DMS114 treated with DMSO at 0.1 percent for 48 hours (cell line): Measurements from ENCODE around the gene IQCF5.
"Not testable (repeated sequence)": the region's sequence is repeated elsewhere in the genome, so short reads cannot be mapped to it uniquely, and the experiment has no call there.

ENCODE experiments used
- DNase-seq: peaks from one replicate; lab custom pipeline; 2025; ENCODE audit not compliant: unreplicated experiment; lab: John Stamatoyannopoulos, UW

Gene IQCF5

DNA sequence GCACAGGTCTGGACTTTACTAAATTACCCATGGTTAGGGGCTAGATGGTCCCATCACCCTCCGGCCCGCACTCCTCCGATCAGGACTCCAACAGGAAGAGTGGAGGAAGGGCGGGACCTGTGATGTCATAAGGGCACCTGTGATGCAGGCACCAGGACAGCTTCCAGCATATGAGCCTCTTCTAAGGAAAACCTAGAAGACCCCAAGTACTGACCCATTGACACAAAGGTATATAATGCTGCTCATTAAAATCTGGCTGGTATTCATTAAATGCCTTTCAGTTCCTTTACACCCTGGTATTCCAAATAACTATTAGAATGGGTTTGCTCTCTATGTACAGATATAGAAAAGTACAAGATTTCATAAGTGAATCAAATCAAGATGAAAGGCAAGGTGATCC, at the start of gene IQCF5:
Gene IQCF5, minus strand, starts transcription at position 101 of the 400 bp plus-strand sequence. Its CDS starts 70 bp downstream, at position 31.
- no peak for DNase-seq

DNA sequence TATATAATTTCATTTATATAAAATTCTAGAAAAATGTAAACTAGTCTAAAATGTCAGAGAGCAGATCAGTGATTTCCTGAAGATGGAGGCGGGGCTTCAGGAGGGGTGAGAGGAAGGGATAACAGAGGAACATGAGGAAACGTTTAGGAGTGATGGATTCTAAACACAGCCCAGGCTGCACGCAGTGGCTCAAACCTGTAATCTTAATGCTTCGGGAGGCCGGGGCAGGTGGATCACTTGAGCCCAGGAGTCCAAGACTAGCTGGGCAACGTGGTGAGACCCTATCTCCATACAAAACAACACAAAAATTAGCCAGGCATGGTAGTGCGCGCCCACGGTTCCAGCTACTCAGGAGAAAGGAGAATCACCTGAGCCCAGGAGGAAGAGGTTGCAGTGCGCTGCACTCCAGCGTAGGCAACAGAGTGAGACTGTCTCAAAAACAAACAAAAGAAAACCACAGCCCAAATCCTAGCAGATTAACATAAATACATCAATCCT, 45.7 kb upstream of the IQCF5 start:
- no peak for DNase-seq

DNA sequence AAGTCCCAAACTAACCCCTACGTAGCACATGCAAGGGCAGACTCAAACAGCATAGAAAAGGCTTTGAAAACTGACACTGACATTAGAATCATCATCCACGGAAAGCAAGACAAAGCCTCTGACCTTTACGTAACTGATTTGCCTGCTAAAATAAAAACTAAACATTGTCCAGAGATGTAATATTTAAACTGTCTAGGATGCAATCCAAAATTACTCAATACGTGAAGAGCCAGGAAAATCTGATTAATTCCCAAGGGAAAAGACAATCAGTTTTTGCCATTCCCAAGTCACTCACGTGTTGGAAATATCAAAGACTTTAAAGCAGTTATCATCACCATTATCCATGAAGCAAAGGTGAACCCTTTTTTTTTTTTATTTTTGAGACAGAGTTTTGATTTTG, 41.0 kb upstream of the IQCF5 start:
- DNase-seq, result no peak

DNA sequence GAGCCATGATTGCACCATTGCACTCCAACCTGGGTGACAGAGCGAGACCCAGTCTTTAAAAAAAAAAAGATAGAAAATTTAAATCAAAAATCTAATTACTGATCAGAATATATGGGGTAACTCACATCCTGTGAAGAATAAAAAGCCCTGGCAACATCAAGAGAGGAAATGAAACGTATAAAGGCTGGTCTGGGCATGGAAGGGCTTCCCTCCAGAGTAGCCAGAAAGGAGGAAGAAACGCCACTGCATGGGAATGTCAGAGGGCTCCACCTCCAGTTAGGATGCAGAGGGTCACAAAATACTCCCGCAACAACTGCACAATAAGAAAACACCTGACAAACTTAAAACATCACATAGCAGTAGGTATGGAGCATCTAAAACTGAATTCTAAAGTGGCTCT, 32.6 kb upstream of the IQCF5 start:
- DNase-seq, result no peak

DNA sequence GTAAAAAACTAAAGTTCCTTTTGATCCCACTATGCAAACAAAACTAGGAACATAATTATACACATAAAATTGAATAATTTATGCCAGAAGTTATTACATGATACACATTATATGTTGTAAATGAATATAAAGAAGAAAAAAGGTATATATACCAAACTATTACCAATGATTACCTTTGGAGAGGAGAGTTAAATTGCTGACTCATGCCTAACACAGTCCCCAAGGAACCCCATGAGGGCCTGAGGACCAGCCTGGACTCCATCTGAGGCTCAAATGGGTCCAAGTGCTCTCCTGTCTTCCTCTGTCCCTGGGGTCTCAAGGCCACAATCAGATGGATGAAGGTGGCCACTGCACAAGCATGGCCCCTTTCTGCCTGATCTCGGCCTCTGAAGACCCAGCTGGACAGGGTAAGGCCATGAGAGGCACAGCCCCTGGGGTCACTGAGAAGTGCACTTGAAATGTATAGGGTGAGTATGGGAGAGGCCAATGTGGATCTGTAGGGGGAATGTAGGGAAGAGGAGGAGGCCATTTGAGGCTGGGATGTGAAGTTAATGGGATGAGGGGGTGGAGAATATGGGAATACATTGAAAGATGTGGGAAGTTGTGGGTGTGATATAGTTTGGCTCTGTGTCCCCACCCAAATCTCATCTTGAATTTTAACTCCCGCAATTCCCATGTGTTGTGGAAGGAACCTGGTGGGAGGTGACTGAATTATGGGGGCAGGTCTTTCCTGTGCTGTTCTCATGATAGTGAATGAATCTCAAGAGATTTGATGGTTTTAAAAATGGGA, 28.8 kb upstream of the IQCF5 start:
- no peak for DNase-seq

DNA sequence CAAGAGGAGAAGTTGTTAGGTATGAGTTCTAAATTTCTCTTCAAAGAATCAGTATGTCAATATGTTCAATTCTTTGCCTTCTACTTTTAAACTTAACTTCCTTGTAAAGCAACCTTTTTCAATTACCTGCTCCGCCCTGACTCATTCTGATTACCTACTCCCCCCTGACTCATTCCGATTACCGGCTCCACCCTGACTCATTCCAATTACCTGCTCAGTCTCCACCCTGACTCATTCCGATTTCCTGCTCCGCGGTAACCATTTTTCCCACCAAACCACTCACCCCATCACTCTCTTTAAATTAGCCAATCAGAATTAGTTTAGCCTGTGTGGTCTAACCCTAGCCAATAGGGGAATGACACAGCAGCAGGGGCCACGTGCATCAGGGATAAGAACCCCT, 27.0 kb upstream of the IQCF5 start:
- not testable (repeated sequence) for DNase-seq

DNA sequence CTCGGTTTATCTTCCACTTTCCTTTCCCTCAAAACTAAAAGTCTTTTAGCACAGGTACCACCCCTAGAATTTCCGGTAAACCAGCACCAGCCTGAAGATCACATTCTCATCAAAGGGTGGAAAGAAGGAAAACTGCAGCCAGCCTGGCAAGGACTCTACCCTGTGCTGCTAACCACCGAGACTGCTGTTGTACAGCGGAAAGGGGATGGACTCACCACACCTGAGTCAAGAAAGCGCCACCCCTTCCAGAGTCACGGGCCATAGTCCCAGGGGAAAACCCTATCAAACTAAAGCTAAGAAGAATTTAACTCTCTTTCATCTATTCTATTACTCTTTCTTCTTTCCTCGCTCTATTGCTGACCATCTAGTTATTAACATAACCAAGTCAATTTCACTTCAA, 24.6 kb upstream of the IQCF5 start:
- not testable (repeated sequence) for DNase-seq

DNA sequence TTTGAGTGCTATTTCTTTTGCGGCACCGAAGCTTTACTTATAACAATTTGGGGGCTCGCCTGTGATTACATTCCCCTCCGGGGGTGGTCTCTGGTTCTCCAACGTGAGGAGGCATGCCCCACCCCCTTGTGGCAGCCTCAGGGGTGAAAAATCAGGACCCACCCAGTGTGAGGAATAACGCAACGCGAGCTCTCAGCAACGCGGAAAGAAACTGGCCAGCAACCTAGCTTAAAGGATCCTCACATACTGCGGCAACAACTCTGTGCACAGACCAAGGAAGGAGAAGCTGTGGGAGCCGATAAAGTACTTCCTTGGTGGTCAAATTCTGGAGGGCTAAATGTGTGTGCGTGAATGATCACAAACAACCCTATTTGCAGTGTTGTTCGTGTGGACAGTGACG, 22.0 kb upstream of the IQCF5 start:
- no peak for DNase-seq

DNA sequence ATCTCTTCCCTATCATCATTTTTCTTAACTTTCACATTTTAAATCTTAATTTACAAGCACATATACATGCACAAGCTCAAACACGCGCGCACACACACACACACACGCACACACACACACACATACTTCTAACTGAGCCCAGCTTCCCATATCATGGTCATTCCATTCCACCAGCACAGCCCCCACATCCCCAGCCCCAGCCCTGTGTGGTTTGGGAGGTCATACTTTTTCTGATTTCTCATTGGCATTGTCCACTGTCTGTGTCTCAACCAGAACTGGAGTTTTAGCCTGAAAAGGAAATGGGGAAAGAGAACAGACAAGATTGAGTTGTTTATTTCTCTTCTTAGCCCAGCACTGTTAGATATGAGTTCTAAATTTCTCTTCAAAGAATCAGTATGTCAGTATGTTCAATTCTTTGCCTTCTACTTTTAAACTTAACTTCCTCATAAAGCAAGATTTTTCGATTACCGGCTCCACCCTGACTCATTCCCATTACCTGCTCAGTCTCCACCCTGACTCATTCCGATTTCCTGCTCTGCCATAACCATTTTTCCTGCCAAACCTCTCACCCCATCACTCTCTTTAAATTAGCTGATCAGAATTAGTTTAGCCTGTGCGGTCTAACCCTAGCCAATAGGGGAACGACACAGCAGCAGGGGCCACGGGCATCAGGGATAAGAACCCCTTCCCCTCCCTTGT, 21.4 kb upstream of the IQCF5 start:
- DNase-seq, result no peak

DNA sequence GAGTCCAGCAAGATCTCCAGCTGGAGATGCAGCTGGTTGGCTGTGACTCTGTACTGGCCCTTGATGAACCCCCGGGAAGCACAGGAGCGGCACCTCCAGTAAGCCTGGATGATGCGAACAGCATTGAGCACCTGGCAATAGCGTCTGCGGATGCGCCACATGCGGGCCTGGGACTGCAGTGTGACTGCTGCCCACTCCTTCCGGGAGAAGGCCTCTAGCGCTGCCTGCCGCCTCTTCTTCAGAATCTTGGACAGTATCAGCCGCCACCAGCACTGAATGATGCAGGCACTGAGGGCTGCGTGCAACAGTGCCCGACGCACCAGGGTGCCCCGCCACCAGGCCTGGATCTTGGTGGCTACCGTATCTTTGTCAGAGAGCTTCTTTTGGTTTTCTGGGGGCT, 19.5 kb upstream of the IQCF5 start:
- DNase-seq, result no peak

DNA sequence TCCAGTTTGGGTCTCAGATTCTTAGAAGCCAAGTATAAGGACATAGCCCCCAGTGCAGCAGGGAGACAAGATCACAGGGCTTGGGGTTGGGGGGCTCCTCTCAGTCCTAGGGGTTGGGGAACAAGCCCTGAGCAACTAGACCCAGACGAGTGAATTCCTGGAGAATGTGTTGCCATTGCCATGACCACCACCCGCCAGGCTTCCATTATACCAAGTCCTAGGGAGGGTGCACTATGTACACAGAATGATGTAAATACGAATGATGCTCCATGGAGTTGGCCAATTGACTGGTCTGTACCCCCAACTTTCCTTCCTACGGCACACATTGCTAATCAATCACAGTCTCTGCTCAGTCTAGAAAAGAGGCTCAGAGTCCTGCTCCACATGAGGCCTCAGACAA, 19.0 kb upstream of the IQCF5 start:
- no peak for DNase-seq

DNA sequence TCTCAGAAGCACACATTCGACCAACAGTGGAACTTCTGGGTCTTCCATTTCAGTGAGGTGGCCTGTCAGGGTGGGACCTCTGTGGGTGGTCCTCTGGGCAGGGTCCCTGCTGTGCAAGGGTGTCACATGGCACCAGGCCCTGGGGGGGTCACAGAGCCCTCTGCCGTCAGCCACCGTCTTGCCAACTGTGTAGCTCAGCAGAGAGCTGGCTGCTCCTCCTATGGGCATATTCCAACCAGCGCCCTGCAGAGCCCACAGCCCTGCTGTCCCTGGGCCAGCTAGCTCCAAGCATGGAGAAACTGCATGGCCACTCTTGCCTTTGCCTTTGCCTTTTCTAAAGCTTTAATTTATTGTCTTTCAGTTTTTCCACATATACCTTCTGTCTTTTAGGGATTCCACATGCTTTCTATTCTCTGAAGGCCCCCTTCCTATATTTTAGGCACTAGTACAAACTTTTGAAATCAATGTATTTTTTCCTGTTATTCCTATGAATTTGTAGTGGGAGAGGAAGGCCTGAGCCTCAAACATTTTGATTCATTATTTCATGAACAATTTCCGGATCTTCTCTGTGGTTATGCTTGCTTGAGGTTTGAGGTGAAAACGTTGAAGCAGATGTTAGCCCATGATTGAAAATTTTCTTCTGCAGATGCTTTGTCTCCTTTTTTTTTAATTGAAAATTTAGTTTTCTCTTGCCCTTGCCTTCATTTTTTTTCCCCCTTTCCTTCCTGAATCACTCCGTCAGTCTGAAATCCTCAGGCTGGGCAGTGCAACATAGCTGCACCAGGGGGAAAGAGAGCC, 16.0 kb upstream of the IQCF5 start:
- no peak for DNase-seq

DNA sequence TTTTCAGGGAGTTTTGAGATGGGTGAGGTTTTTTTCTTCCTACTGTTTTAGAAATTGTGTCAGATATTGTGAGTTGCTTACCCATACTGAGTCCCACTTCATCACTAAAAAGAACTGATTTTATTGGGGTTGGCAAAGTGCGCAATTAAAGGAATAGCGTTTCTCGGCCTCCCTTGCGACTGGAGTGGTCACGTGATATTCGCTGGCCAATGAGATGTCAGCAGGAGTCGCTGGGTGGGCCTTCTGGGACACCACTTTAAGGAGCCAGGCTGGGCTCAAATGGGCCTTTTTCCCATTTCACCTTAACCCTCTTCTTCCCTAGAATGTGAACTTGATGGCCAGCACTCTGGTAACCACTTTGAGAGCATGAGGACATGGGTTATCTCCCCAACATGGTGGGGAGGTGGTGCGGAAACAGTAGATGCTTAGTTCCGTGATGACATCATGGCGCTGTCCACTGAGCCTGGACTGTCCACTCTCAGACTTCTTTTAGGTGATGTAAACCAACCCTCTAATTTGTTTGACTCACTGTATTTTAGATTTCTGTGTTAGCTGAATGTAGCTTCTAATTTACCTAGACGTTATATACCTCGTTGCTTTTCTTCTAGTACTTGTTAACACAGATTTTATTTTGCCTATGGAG, 13.2 kb upstream of the IQCF5 start:
- no peak for DNase-seq

DNA sequence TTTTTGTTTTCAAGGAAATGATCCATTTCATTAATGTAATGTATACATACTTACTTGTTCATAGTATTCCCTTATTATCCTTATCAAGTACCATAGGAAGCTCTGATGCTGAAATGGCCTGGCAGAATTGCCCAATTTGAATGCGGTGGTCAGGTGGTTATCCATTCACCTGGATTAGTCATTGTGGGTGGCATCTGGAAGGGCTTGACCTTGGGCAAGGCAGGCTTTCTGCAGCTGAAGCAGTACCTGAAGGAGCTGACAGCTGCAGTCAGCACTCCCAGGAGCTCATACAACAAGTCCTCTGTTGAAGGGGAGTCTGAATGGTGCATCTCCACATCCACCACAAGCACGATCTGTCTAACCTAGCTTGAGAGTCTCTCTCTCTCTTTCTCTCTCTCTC, 12.2 kb upstream of the IQCF5 start:
- DNase-seq, result no peak

DNA sequence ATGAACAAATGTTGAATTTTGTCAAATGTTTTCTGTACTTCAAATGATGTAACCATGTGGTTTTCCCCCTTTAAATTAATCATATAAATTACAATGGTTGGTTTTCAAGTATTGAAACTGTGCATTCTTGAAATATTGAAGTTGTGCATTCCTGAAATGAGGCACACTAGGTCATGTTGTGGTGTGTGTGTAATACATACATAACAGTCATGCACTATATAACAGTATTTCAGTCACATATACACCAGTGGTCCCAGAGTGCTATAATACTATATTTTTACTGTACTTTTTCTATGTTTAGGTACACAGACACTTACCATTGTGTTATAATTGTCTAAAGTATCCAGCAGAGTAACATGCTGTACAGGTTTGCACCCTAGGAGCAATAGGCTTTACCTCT, 11.0 kb upstream of the IQCF5 start:
- no peak for DNase-seq

DNA sequence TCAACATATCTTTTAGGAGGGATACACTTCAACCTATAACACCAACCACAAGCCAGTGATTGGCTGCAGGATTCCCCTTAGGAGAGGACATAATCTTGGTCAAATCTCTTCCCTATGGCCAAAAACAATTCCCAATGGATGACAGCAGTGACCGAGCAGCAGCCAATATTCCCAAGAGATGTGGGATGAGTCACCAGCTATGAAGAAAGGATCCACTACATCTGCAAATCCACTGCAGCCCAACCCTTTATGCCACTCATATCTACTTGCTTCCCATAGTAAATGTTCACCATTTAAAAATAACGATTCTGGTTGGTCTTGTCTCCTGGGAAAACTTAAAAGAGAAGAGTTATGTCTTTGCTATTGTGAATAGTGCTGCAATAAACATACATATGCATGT, 4.5 kb upstream of the IQCF5 start:
- no peak for DNase-seq

DNA sequence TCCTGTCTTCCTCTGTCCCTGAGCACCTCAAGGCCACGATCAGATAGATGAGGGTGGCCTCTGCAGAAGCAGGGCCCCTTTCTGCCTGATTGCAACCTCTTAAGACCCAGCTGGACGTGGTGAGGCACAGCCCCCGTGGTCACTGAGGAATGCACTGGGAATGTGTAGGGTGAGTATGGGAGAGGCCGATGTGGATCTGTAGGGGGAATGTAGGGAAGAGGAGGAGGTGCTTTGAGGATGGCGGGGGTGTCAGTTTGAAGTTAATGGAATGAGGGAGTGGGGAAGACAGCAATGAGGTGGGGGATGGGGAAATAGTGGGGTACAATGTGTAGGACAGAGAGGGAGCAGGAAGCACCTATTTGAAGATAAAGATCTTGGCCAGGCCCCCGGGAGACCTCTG, 785 bp upstream of the IQCF5 start:
- no peak for DNase-seq

DNA sequence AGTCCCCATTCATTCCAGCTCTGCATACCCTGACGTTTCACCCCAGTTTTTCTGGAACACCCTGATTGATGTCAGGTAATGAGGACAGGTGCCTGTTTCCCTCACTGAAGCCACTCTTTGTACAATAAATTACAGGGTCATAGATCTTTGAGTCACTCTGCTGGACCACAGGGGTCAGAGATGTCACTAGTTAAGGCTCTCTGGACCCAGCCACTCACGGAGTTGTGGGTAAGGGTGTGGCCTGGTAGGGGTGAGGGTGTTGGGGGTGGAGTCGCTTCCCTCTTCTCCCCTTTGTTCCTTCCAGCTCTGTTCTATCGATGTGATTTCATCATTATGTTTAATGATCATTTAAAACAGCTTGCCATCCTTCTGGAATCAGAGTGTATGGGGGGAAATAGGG, 512 bp downstream of the IQCF5 start:
- DNase-seq, result no peak

DNA sequence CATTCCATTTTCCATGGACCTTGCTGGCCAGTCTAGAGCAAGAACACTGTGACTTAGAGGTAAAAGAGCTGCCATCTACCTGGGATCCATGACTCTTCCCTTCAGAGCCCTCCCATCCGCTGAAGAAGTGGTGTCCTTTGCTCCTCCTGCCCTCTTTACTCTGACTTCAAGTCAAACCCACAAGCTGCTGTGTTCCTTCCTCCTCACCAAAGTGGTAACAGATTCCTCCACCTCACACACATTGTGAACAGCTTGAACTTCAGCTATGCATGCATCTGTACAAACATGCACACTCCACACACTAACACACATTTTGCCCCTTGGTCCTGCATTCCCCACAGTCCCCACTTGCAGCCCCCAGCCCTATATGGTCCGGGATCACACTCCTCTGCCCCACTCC, 990 bp downstream of the IQCF5 start:
- DNase-seq, result no peak

DNA sequence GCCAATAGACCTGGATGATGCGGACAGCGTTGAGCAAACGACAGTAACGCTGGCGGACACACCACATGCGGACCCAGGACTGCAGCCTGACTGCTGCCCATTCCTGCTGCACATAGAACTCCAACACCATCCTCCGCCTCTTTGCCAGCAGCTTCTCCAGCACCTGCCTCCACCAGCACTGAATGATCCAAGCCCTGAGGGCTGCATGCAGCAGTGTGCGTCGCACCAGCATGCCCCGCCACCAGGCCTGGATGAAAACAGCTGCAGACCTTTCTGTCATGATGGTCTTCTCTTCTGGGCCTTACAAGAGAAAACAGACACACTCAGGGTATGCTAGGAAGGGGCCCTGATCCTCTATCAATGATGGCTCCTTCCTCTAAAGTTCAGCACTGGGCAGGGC, 1.5 kb downstream of the IQCF5 start:
- DNase-seq, result no peak

DNA sequence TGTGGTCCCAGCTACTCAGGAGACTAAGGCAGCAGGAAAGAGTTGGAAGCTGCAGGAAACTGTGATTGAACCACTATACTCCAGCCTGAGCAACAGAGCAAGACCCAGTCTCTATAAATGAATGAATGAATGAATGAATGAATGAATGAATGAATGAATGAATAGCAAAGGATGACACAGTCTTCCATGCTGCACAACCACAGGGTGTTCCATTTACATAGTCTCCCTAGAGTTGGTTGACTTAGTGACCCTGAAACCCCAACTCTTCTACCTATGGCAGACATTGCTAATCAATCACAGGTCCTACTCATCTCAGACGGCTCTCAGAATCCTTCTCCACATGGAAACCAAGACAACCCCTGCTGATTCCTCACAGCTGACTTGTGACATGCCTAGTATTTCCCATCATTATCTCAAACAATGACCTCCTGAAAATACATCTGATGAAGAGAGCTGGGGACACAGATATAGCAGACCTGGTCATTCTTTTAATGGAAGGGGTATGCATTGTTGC, 2.1 kb downstream of the IQCF5 start:
- no peak for DNase-seq
